Adipose tissue (tissue), 3 donors: Measurements from ENCODE around the gene MEI4. TPM values are rescaled to one million over a fixed set of nuclear protein-coding genes. Genes with fewer than 3 reads are reported as not detected.
"Not testable (repeated sequence)": the region's sequence is repeated elsewhere in the genome, so short reads cannot be mapped to it uniquely, and the experiment has no call there.

Experiments
- H3K27ac ChIP-seq: one replicate; pipeline ENCODE4 v1.5.1; 2013; ENCODE audit warnings: low read depth, low read length
- WGBS, 3 donors: extraction: QIAGEN DNeasy Blood & Tissue Kit; methylation state at CpG; one replicate each; pipeline ENCODE4 v1.1.7; 2013; 5-methylcytosine and 5-hydroxymethylcytosine counted together
- polyA plus RNA-seq, 3 donors: library from polyadenylated mRNA; stranded (reverse); fragments of 200-250 nt; gene quantifications; one replicate each; pipeline ENCODE4 v1.2.3, GENCODE V29; 2013
- donor health status: healthy with polysubstance abuse.
- donor health status: Bipolar disorder and iron deficiency.
- donor health status: healthy.

The MEI4 gene
- under 1 TPM in 2 of 3 donors, not detected in 1; 0.04 to 0.41 TPM for polyA plus RNA-seq

DNA sequence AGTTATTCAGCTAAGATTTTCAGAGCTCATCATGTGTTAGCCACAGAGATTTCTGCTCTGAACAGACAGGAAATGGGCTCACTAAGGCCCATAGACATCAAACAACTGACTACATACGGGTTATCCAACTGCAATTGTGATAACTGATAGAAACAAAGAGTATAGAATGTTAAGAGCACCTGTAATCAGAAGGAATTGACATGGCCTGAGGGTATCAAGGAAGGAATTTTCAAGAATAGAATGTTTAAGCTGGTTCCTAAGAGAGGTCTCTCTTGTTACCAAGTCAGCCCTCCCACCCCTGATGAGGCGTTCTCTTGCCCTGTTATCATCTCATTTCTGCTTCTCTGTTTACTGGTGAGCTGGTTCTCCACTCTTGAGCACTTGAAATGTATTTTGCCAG lies at the start of gene MEI4:
TSS of gene MEI4 (plus strand) at position 301 of the 400 bp plus-strand sequence. CDS start 37,633 bp downstream, outside the sequence.
- H3K27ac ChIP-seq = no peak within 1 kb of the TSS
- WGBS, 3 donors = 70 to 79% (median 75%) methylated on average over 2 of the region's 2 CpGs

DNA sequence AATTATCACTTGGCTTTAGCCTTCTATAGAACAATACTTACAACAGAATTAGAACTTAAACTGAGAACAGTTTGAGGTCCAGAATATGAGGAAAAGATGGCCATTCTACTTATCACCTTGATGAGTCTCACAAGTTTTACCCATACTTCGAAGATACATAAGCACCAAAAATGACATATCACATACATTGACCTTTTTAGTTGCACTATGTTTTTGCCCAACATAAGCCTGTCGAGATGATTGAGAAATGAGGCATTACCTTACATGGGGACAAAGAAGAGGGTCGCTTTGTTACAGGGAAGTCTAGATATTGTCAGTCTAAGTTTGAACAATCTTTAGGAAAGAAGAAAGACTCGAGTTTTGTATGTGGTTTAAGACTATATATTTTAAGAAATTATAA lies 48.4 kb upstream of the MEI4 start:
- H3K27ac ChIP-seq = no peak overlapping the region
- 46 to 54% (median 49%) methylated on average over 4 of the region's 4 CpGs for WGBS, 3 donors

DNA sequence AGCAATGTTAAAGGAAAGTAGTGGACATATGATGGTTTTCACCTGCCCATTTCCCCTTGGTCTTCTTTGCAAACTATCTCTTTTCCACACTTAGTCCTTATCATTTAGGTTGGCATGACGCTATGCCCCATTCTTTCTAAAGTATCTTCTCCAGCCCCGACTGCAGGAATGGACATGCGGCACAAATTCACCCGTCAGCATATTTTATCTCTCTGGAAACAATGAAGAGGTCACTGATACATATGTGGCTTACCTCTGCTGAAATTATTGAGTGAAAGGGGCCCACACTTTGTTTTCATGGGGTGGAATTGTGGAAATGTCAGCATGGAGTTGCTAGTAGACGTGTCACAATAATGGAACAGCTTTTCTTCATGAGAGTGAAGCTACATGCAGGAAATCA lies 45.8 kb upstream of the MEI4 start:
- no peak overlapping the region for H3K27ac ChIP-seq
- WGBS, 3 donors = 78 to 88% (median 86%) methylated on average over 5 of the region's 5 CpGs

GRCh38 chr6:77609106-77609505 lies 43.7 kb upstream of the MEI4 start:
- no peak overlapping the region for H3K27ac ChIP-seq
- 79 to 86% (median 82%) methylated on average over 1 of the region's 1 CpG for WGBS, 3 donors

GRCh38 chr6:77619114-77619513 lies 33.7 kb upstream of the MEI4 start:
- WGBS, 3 donors = 56 to 68% (median 58%) methylated on average over 2 of the region's 2 CpGs

GRCh38 chr6:77620278-77620882 lies 32.5 kb upstream of the MEI4 start:
- 75 to 81% (median 75%) methylated on average over 1 of the region's 1 CpG for WGBS, 3 donors
- no peak overlapping the region for H3K27ac ChIP-seq

More at GRCh38 chr6:77619114-77619513, 33.7 kb upstream of the MEI4 start:
- no peak overlapping the region for H3K27ac ChIP-seq

GRCh38 chr6:77624515-77624914 lies 28.3 kb upstream of the MEI4 start:
- H3K27ac ChIP-seq = no peak overlapping the region
- 59 to 81% (median 73%) methylated on average over 5 of the region's 5 CpGs for WGBS, 3 donors

GRCh38 chr6:77626426-77626825 lies 26.4 kb upstream of the MEI4 start:
- H3K27ac ChIP-seq = no peak overlapping the region
- 78 to 95% (median 86%) methylated on average over 1 of the region's 1 CpG for WGBS, 3 donors

DNA sequence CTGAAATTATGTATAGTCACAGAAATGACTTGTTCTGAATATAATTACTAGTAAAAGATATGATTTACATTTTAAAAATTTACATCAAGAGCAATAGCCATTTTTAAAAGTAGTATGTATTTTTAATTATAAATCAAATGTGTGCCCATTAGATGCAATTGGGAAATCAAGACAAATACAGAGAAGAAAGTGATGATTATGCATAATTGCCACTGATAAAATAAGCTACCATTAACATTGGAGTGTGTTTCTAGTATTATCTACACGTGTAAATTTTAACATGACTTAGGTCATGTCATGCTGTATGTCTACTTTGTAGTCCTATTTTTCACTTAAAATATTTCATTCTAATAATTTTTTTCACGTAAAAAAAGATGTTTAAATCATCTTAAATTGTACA lies 22.8 kb upstream of the MEI4 start:
- no peak overlapping the region for H3K27ac ChIP-seq
- 63 to 72% (median 70%) methylated on average over 2 of the region's 2 CpGs for WGBS, 3 donors

DNA sequence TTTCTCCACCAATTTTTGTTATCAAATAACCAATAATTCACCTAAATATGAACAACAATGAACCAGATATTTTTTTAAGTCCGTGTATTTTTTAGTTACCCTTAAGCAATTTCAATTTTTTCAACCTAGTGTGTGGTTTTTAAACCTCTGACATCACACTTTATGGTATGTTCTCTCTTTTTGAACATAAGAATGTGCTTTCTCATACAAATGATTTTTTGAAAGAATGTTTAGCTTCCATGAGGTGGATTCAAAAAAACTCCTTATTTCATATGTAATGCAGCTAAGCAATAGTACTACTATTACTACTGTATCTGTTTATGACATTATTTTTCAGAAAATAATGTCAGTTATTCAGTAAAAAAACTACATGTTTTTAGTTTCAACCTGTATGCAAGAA lies 19.4 kb upstream of the MEI4 start:
- 74 to 81% (median 80%) methylated on average over 1 of the region's 1 CpG for WGBS, 3 donors
- H3K27ac ChIP-seq = no peak overlapping the region

DNA sequence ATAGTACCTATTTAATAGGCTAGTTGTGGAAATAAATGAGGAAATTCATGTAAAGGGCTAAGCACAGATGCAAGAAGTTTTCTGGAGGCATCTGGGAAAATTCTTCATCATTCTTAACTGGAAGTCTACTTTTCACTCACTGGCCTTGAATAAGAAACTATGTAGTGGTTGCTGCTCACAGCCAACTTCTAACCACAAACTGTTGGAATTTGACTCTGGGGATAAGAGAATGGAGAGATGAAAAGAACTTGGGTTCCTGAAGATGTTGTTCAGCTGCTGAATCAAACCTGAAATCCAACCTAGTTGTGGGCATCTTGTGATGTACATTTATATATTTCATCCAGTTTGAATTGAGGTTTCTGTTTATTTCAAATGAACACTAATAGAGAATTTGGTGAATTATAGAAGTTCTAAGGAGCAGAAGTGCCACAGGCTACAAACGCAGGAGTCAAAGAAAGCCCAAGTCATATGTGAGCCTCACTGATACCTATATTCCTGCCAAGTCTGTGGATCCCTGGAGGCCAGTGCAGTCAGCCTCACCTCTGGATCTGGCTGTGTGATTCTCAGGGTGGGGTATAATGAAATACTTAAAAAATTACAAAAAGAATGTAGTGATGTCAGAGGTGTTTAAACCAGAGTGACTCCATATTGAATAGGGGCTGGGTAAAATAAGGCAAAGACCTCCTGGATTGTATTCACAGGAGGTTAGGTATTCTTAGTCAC lies 18.7 kb upstream of the MEI4 start:
- WGBS, 3 donors = 85 to 91% (median 90%) methylated on average over 1 of the region's 1 CpG
- H3K27ac ChIP-seq = no peak overlapping the region

DNA sequence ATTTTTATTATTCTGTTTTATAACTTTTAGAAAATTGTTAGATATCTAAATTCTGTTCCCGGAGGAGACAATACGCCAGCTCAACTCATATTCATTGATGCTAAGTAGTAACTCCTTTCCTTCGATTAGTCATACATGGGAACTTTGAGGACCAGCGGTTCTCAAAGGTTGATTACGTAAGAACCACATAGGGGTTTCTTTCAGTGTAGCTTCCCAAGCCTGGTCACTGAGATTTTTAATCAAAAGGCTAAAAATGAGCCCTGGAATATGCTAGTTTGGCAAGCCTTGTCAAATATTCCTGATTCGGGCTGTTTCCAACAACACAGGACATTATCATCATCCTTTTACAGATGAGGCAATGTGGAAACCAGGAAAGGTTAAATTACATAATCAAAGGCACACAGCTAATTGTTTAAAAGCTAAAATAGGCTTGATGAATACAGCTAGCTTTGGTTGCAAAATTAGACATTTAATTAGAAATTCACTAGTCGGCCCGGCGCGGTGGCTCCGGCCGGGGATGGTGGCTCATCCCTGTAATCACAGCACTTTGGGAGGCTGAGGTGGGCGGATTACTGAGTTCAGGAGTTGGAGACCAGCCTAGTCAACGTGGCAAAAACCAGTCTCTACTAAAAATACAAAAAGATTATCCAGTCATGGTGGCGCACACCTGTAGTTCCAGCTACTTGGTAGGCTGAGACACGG lies 14.6 kb upstream of the MEI4 start:
- 88 to 89% (median 88%) methylated on average over 16 of the region's 16 CpGs for WGBS, 3 donors
- H3K27ac ChIP-seq = no peak overlapping the region

- 59 to 67% (median 59%) methylated on average over 2 of the region's 2 CpGs for WGBS, 3 donors
- H3K27ac ChIP-seq = no peak overlapping the region
These were observed 8.6 kb upstream of the MEI4 start for GRCh38 chr6:77644102-77644705.

DNA sequence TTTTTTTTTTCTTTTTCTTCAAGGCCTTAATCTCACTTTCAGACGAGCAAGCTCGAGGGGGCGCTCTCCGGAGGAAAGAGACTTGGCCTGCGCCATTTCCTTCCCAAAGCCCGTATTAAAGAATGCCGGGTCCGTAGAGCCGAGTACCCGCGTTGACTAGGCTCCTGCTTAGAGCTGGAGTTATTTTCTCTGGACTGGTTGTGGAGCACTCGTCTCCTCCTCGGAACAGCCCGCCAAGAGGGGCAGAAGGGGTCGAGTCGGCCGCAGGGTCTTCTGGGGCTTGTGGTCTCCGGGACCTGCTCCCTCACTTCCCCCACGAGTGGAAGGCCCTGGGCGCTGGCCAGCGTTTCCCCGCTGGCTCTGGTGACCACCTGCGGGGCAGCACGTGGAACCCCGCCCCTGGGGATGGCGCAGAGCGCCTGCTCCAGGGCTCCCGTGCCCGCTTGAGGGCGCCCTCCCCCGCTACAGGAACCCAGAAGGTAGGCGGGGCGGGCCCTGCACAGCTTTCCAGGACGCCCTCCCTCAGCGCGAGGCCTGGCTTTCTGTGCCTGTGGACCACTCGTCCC lies 2.7 kb upstream of the MEI4 start:
- 9 to 23% (median 16%) methylated on average over 37 of the region's 37 CpGs for WGBS, 3 donors
- no peak overlapping the region for H3K27ac ChIP-seq

DNA sequence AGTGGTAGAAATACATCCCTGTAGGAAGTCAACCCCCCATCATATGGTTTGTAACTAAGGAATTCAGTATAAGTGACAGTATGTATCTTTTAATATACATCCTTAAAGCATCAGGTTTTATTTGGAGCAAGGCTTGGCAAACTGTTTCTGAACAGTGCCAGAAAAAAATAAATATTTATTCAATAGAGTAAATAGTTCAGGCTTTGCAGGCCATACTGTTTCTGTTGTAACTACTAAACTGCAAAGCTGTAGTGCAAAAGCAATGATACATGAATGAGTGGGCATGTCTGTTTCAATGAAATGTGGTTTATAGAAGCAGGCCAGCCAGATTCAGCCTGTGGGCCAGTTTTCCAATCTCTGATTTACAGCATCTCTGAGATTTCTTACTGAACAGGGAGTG lies 977 bp downstream of the MEI4 start:
- H3K27ac ChIP-seq = no peak overlapping the region

DNA sequence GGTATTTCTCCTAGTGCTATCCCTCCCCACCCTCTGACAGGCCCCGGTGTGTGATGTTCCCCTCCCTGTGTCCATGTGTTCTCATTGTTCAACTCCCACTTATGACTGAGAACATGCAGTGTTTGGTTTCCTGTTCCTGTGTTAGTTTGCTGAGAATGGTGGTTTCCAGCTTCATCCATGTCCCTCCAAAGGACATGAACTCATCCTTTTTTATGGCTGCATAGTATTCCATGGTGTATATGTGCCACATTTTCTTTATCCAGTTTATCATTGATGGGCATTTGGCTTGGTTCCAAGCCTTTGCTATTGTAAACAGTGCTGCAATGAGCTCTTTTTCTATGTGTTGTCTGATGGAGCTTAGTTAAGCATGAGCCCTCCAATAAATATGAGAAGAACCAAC lies 2.2 kb downstream of the MEI4 start:
- not testable (repeated sequence) for H3K27ac ChIP-seq
- WGBS, 3 donors = 88 to 100% (median 90%) methylated on average over 1 of the region's 1 CpG

DNA sequence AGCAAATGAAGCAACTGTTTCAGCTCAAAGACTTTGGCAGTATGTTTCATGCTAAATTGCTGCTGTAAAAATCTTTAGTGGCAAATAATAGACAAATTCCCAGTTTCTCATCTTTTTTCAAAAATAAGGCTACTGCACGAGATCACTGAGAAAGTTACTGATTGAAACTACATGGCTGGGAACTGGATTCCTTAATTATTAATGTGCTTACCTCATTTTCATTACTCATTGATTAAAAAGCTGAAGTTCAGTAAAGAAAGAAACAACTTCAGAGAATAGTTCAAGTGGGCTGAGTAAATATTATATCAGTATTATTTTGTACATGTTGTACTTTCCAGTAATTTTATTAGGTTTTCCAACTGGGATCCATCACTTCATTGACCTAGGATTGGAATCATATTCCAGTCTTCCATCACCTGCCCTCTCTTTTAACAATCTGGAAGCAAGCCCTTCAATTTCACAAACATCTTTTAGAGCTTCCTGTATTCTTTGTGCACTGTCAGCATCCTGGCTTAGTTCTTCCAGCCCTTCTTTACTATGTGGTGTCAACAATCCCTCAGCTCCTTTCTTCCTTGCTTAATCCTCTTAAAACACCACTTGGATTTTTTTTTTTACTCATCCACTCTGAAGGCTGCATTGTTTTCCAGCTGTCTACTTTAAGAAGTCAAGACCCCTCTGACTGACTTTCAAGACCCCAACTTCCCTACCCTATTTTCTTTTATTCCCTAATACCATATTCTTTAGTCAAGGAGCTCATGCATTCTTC lies 4.3 kb downstream of the MEI4 start:
- 61 to 65% (median 64%) methylated on average over 1 of the region's 1 CpG for WGBS, 3 donors
- H3K27ac ChIP-seq = no peak overlapping the region

DNA sequence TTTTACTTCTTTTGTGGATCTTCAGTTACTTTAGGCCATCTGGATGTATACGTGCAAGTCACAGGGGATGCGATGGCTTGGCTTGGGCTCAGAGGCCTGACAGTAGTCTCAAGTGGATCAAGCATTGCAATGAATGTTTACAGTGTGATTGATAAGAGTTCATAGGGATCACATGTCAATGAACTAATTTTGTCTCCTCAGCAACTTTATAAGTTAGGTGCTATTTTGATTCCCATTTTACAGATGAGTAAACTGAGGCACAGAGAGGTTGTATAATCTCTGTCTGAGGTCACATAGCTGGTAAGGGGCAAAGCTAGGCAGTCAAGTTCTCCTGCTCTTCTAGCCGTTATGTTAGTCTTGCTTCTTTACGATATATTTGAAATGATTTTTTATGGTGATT lies 13.5 kb downstream of the MEI4 start:
- H3K27ac ChIP-seq = no peak overlapping the region
- 90 to 95% (median 91%) methylated on average over 4 of the region's 4 CpGs for WGBS, 3 donors
